Suprapubic skin (tissue), 4 donors: ENCODE results near the gene STON2.

Experiments used
- POLR2A ChIP-seq, 2 donors: fragments of 450-650 bp; IDR thresholded peaks; one replicate each; pipeline ENCODE4 v1.6.1; 2017; ENCODE audit warnings: antibody characterized with exemption in 2 of 2, mild to moderate bottlenecking in 2 of 2, moderate library complexity in 2 of 2
- POLR2AphosphoS5 ChIP-seq, 3 donors: sonication (generic); formaldehyde crosslinking; IDR thresholded peaks; one replicate each; pipeline ENCODE4 v1.6.1; 2017; ENCODE audit warnings: antibody characterized with exemption in 3 of 3
- TF ChIP-seq, protein P1 (sequence below), 2 donors: fragments of 200-600 bp in 1 of 2; fragments of 450-650 bp in 1 of 2; sonication (generic) in 1 of 2; IDR thresholded peaks; one replicate each; pipeline ENCODE4 v1.5.1; 2016 to 2019; ENCODE audit warnings: antibody characterized with exemption in 2 of 2, mild to moderate bottlenecking in 1 of 2, moderate library complexity in 1 of 2

DNA sequence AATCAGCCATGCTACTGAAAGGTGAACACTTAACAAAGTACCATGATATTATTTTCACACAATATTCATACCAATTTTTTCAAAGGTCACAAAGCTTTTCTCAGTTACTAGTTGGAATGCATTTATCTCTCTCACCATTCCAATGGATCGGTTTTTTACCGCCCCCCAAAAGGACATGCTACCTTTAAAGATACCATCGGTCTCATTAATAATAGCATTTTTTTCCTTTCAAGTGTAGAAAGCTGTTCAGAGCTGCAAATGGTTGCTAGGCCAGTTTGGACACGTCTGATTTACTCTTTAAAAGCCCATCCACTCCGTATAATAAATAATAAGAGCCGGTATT is 34.9 kb upstream of the STON2 start:
- TF ChIP-seq POLR2A (IDR thresholded peaks at IDR 0.05) = no peak
- TF ChIP-seq, protein P1, sequence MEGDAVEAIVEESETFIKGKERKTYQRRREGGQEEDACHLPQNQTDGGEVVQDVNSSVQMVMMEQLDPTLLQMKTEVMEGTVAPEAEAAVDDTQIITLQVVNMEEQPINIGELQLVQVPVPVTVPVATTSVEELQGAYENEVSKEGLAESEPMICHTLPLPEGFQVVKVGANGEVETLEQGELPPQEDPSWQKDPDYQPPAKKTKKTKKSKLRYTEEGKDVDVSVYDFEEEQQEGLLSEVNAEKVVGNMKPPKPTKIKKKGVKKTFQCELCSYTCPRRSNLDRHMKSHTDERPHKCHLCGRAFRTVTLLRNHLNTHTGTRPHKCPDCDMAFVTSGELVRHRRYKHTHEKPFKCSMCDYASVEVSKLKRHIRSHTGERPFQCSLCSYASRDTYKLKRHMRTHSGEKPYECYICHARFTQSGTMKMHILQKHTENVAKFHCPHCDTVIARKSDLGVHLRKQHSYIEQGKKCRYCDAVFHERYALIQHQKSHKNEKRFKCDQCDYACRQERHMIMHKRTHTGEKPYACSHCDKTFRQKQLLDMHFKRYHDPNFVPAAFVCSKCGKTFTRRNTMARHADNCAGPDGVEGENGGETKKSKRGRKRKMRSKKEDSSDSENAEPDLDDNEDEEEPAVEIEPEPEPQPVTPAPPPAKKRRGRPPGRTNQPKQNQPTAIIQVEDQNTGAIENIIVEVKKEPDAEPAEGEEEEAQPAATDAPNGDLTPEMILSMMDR (IDR thresholded peaks at IDR 0.05) = no peak
- no peak for TF ChIP-seq POLR2AphosphoS5 (IDR thresholded peaks at IDR 0.05)
